Hypothalamus (tissue), 51 donors: Measurements from ENCODE around the gene TF.

Experiments used
- DNase-seq, 51 donors: peaks; one replicate each; lab custom pipeline; 2025; lab: John Stamatoyannopoulos, UW

The TF gene

DNA sequence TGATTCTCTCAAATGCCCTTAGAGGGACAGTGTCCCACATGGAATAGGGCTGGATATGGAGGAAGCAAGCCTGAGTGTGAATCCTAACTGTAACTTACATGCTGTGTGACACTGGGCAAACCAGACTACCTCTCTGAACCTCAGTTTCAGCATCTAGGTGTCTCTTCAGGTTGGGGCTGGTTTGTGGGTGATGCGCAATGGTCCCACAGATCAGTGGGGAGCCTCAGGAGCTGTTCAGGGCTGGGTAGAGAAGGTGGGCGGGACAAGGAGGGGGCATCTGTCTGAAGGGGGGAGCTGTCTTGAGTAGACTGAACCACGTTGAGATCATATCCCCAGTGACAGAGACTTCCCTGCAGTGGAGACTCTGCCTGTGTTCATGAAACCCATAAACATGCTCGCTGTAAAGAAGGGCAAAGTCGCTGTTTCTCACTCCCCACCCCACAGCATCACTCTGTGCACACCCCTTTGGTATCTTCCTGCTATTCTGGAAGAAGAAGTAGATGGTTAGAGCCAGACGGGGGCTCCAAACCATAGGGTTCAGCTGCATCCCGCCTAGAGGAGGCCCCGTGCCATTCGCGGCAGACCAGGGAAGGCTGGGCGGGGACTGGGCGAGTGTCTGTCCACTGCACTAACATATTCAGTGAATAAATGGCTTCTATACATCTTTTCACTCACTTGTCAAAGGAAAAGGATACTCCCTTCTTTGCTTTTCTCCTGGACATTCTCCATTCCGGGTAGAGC, 87.9 kb downstream of the TF start:
- no peak for DNase-seq

- DNase-seq: no peak
Measured at GRCh38 chr3:133834621-133835417, 88.6 kb downstream of the TF start.

- DNase-seq: no peak
Measured at GRCh38 chr3:133835418-133835743, 89.2 kb downstream of the TF start.

DNA sequence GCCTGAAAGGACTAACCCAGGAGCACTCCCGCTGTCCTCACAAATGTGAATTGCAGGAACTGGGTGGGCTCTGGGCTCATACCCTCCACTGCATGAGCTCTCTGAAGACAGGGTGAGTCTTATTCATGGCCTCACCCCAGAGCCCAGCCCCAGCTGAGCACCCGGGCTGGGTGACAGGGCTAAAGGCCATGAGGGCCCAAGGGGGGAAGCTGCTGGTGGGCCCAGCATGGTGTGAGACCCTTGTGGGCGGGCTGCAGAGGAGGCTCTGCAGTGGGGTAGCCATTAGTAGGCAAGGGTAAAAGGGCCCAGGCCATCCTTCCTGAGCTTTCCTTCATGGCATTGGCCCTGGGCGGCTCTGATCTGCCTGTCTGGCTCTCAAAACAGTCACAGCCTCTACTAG, 89.8 kb downstream of the TF start:
- DNase-seq: no peak

GRCh38 chr3:133836497-133837158, 90.4 kb downstream of the TF start:
- DNase-seq: no peak

DNA sequence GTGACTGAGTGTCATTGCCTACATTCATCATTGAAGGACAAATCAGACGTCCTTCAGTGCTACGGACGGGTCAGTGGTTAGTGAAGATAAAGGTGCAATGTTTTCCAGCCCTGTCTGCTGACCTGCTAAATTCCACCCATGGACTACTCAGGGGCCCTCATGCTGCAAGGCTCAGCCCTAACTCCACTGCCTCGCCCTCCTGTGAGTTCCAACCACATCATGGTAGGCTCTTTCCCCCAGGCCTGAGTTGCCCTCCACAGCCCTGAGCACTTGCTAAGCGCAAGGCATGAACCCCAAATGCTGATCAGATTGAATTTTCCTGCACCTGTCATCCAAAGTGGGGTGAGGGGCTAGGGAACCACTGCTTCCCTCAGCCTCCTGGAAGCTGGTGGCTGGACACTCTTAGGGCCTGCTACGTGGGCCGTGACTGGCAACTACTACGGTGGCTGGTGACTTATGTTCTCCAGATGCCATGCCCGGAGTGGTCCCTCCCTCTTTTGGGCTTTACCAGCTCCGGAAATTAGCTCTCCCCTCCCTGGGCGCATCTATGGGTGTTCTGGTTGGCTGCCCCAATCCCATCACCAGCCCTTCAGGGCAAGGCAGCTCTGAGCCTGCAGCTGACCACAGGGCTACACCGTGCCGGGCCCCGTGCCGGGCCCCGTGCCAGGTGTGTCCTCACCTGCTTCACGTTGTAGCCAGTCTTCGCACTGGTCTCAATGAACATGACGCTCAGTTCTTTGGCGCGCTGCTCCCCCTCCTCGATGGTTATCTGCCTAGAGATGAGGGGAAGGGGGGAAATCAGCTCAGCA, 91.5 kb downstream of the TF start:
- no peak for DNase-seq

DNA sequence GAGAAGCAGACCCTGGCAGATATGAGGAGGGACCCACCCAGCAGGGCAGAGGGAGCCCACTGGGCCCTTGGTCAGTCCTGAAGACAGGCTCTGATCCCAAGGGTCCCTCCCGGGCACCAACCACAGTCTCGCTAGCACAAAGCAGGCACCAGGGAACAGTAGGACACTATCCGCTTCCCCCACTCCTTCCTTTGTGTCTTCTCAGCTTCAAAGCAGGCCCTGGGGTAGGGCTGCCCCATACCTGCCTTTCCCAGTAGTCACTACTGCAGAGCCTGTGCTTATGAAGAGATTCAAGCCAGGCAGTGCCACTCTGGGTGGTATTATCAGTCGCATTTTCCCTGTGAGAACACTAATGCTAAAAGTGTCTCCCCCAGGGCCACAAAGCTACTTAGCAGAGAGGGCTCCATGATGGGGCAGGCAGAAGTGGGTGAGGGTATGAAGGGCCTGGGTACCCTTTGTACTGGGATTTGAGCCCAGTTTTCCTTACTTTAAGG, 92.2 kb downstream of the TF start:
- no peak for DNase-seq

GRCh38 chr3:133838916-133839800, 93.0 kb downstream of the TF start:
- no peak for DNase-seq

- no peak for DNase-seq
Measured at GRCh38 chr3:133840055-133840737, 94.0 kb downstream of the TF start.

- no peak for DNase-seq
Measured at GRCh38 chr3:133840767-133841166, 94.6 kb downstream of the TF start.

DNA sequence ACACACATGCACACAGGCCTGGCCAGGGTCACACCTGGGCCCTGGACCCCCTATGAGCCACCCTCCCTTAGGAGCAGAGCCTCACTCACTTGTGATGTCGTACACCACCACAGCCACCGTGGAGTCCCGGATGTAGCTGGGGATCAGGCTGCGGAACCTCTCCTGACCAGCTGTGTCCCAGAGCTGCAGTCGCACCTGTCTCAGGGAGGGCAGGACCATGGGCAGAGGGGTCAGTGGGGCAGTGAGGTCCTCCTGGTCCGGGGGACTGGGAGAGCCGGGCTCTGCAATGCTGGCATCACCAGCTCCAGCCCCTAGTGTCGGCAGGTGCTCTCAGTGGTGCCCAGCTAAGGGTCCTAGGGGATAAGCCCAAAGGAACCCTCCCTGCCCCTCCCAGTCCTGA, 95.0 kb downstream of the TF start:
- no peak for DNase-seq

DNA sequence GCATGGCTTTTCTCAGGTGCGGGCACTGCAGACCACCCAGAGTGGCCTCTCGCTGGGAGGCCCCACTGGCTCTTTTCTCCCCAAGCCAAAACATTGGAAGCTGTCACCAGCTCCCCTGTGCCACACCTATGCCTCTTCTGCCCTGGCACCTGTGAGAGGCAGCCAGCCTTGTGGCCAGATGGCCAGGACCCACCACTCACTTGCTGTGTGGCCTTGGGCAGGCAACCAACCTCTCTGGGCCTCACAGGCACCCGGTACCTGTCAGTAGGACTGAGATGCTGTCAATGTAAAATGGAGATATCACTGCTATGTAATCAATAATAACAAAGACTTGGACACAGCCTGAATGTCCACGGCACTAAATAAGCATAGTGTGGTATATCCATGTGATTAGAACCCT, 96.0 kb downstream of the TF start:
- DNase-seq: no peak

GRCh38 chr3:133843634-133844033, 97.4 kb downstream of the TF start:
- DNase-seq: no peak

- no peak for DNase-seq
Measured at GRCh38 chr3:133845127-133845526, 98.9 kb downstream of the TF start.
